ENCODE measurements around the gene KRT77.

- no peak for TF ChIP-seq CTCF (IDR thresholded peaks at IDR 0.05)
- TF ChIP-seq POLR2A (IDR thresholded peaks at IDR 0.05): no peak
Measured at GRCh38 chr12:52749827-52750226, 46.5 kb upstream of the KRT77 start.
